ENCODE results near the gene DCP1A. TPM values are rescaled to one million over a fixed set of nuclear protein-coding genes. Genes with fewer than 3 reads are reported as not detected.

Gene DCP1A
- total and polyA plus RNA-seq, 2 of the 13 experiments (the other 11 are each of a cell fraction or from before 2014, with no cell fraction given) = 14.2 to 41.2 TPM

DNA sequence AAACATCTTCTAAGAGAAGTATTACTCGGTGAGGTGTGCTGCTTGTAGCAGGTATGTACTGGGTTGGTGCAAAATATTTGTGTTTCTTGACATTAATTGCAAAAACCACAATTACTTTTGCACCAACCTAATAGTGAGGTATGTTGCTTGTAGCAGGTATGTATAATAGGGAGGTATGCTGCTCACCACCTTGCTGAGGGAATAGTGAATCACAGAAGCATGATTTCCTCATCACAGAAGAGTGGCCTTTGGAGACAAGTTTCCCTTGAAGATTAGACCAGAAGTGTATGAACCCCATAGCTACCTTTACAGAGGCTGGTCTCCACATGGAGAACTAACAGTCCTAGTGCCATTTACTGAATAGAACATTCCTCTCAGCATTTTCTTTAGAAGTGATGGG lies 15.5 kb downstream of the DCP1A start (continued):
- TF ChIP-seq, protein P1, sequence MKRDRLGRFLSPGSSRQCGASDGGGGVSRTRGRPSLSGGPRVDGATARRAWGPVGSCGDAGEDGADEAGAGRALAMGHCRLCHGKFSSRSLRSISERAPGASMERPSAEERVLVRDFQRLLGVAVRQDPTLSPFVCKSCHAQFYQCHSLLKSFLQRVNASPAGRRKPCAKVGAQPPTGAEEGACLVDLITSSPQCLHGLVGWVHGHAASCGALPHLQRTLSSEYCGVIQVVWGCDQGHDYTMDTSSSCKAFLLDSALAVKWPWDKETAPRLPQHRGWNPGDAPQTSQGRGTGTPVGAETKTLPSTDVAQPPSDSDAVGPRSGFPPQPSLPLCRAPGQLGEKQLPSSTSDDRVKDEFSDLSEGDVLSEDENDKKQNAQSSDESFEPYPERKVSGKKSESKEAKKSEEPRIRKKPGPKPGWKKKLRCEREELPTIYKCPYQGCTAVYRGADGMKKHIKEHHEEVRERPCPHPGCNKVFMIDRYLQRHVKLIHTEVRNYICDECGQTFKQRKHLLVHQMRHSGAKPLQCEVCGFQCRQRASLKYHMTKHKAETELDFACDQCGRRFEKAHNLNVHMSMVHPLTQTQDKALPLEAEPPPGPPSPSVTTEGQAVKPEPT (CRISPR knock-in tag; IDR thresholded peaks at IDR 0.05; ENCODE audit: low read depth) = no peak

DNA sequence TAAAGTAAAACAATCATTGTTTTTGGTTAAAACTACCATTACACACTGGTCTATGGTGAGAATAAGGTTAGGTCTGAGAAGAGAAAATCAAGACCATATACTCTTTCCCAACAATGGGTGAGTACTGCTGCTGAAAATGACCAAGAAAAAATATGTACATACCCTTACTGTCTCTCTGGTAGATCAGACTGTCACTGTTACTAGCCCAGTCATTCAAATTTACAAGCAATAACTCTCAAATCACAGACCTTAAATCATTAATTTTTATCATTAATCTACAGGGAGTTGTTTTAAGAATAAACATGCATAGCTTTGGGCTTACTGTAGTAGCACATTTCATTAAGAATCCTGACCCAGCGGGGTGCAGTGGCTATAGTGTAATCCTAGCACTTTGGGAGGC lies 17.4 kb downstream of the DCP1A start:
- Histone ChIP-seq H3K27ac (ENCODE audit: extremely low read length, insufficient read depth, low read length) (no peak overlapping the region), H3K4me1 (ENCODE audit: insufficient read depth, low read length) (no peaks in the 10 kb centered on the region), H2AFZ (ENCODE audit: low read length) (no peak overlapping the region), H3K4me3 (replicated peaks in 1 of 3; ENCODE audit: insufficient read depth in 1 of 3, low read depth in 2 of 3, low read length in 3 of 3) (no peak overlapping the region), H3K9me3 (ENCODE audit: low read length) (no peaks in the 10 kb centered on the region), H3K79me2 (ENCODE audit: insufficient read depth, low read length) (peaks cover 60% of the 10 kb centered on the region), H4K20me1 (ENCODE audit: insufficient read depth, low read length) (0 out of 2 replicates have a peak, but pooled peaks cover 9% of the 10 kb centered on the region), H3K36me3 (replicated peaks in 1 of 2; ENCODE audit: control insufficient read depth in 1 of 2, insufficient read depth in 2 of 2, low read length in 2 of 2) (peaks cover 7 to 65% of the 10 kb centered on the region in 2 experiments), H3K27me3 (ENCODE audit: control insufficient read depth in 1 of 2, insufficient read depth in 2 of 2, low read length in 2 of 2) (no peaks in the 10 kb centered on the region), H3K4me2 (ENCODE audit: low read depth, low read length) (no peak overlapping the region), H3K9ac (ENCODE audit: insufficient read depth, low read depth, low read length) (no peak overlapping the region)
- ATAC-seq (no peak), DNase-seq (ENCODE audit: low spot score) (no peak), FAIRE-seq (no peak)
- 100% methylated on average over 1 of the region's 1 CpG for WGBS (ENCODE audit: low lambda C conversion rate)
- ChIA-PET POLR2A (no interaction called here), CTCF (ENCODE audit: low intra/inter-chr PET ratio, low total read pairs) (no interaction called here)
- BruUV-seq (replicated peaks) = no TSS peak
- intact Hi-C loops (cut with micrococcal nuclease; ENCODE audit: unreplicated experiment) = no loop called here
- TF ChIP-seq HMG20B (CRISPR knock-in tag; conservative IDR thresholded peaks at IDR 0.05) = no peak
- TF ChIP-seq PHF21A (CRISPR knock-in tag; IDR thresholded peaks at IDR 0.05) = no peak
- TF ChIP-seq, protein P2, sequence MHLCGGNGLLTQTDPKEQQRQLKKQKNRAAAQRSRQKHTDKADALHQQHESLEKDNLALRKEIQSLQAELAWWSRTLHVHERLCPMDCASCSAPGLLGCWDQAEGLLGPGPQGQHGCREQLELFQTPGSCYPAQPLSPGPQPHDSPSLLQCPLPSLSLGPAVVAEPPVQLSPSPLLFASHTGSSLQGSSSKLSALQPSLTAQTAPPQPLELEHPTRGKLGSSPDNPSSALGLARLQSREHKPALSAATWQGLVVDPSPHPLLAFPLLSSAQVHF (CRISPR knock-in tag; IDR thresholded peaks at IDR 0.05) = no peak
- TF ChIP-seq GATAD2A (CRISPR knock-in tag; IDR thresholded peaks at IDR 0.05) = no peak
- no peak for TF ChIP-seq ZNF136 (CRISPR knock-in tag; IDR thresholded peaks at IDR 0.05; ENCODE audit: low read depth)
- TF ChIP-seq, protein P3, sequence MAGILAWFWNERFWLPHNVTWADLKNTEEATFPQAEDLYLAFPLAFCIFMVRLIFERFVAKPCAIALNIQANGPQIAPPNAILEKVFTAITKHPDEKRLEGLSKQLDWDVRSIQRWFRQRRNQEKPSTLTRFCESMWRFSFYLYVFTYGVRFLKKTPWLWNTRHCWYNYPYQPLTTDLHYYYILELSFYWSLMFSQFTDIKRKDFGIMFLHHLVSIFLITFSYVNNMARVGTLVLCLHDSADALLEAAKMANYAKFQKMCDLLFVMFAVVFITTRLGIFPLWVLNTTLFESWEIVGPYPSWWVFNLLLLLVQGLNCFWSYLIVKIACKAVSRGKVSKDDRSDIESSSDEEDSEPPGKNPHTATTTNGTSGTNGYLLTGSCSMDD (CRISPR knock-in tag; IDR thresholded peaks at IDR 0.05) = no peak
- TF ChIP-seq ZNF430 (CRISPR knock-in tag; IDR thresholded peaks at IDR 0.05) = no peak
- TF ChIP-seq ZFAT (CRISPR knock-in tag; conservative IDR thresholded peaks at IDR 0.05) = no peak
- TF ChIP-seq, protein P4, sequence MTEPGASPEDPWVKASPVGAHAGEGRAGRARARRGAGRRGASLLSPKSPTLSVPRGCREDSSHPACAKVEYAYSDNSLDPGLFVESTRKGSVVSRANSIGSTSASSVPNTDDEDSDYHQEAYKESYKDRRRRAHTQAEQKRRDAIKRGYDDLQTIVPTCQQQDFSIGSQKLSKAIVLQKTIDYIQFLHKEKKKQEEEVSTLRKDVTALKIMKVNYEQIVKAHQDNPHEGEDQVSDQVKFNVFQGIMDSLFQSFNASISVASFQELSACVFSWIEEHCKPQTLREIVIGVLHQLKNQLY (CRISPR knock-in tag; IDR thresholded peaks at IDR 0.05) = no peak
- in situ Hi-C loops (cut with HindIII; ENCODE audit: extremely low pct_ligation_motif_present, low pct_unique_long_range_greater_than_20kb) = no loop called here
